ENCODE data around the gene SAV1. TPM values are rescaled to one million over a fixed set of nuclear protein-coding genes. Genes with fewer than 3 reads are reported as not detected.

Gene SAV1
- total RNA-seq, 2 experiments from 2014 or later = 7.9 to 8.8 TPM

- no peaks in the 10 kb centered on the region for H3K4me1 ChIP-seq (ENCODE audit: insufficient read depth, low read length)
- ChIA-PET POLR2A (interaction anchor here (0.6 to 1.0 kb wide), 2 partner anchors 11 to 1187 kb away, joined by 3 to 4 read pairs; no protein-coding TSS in a partner anchor), CTCF (no interaction called here)
- intact Hi-C loops (cut with DNase I, micrococcal nuclease) = loop anchor here in 1 of 2 experiments (5.0 kb wide), 1 partner anchor 109 kb away; no protein-coding TSS in a partner anchor
- Mint-ChIP-seq H3K27ac (no peak overlapping the region), H3K36me3 (ENCODE audit: low read depth) (no peaks in the 10 kb centered on the region), H3K4me1 (ENCODE audit: low read depth) (no peaks in the 10 kb centered on the region), H3K9me3 (no peaks in the 10 kb centered on the region), H3K4me3 (no peak overlapping the region), H3K27me3 (peaks cover 6% of the 10 kb centered on the region)
- no peaks in the 10 kb centered on the region for H3K36me3 ChIP-seq (ENCODE audit: insufficient read depth, low read length)
- DNase-seq = no peak
- no peak overlapping the region for H3K27ac ChIP-seq (ENCODE audit: low read depth in 1 of 2, low read length in 2 of 2)
- no peak for TF ChIP-seq CTCF (IDR thresholded peaks at IDR 0.05)
- H3K9me3 ChIP-seq (ENCODE audit: control insufficient read depth in 1 of 2, insufficient read depth in 1 of 2, low read length in 2 of 2) = no peaks in the 10 kb centered on the region
- H3K4me3 ChIP-seq (ENCODE audit: low read length) = no peak overlapping the region
- peaks cover 0 to 4% of the 10 kb centered on the region in 2 experiments for H3K27me3 ChIP-seq (ENCODE audit: control insufficient read depth in 1 of 2, insufficient read depth in 2 of 2, low read length in 2 of 2)
- no peak for ATAC-seq (ENCODE audit: poor library complexity)
Measured at GRCh38 chr14:50711043-50711442, 42.9 kb upstream of the SAV1 start.

- Mint-ChIP-seq H3K27ac (no peak overlapping the region), H3K9me3 (peaks cover under 1% of the 10 kb centered on the region), H3K4me1 (ENCODE audit: low read depth) (no peaks in the 10 kb centered on the region), H3K27me3 (peaks cover 16% of the 10 kb centered on the region), H3K36me3 (ENCODE audit: low read depth) (no peaks in the 10 kb centered on the region), H3K4me3 (no peak overlapping the region)
- no peak for TF ChIP-seq CTCF (IDR thresholded peaks at IDR 0.05)
- Histone ChIP-seq H3K27me3 (ENCODE audit: control insufficient read depth in 1 of 2, insufficient read depth in 2 of 2, low read length in 2 of 2) (peaks cover 3 to 4% of the 10 kb centered on the region in 2 experiments), H3K4me1 (ENCODE audit: insufficient read depth, low read length) (no peaks in the 10 kb centered on the region), H3K4me3 (ENCODE audit: low read length) (no peak overlapping the region), H3K27ac (ENCODE audit: low read depth in 1 of 2, low read length in 2 of 2) (no peak overlapping the region), H3K36me3 (ENCODE audit: insufficient read depth, low read length) (no peaks in the 10 kb centered on the region), H3K9me3 (ENCODE audit: control insufficient read depth in 1 of 2, insufficient read depth in 1 of 2, low read length in 2 of 2) (peaks cover 0 to 5% of the 10 kb centered on the region in 2 experiments)
- DNase-seq (no peak), ATAC-seq (ENCODE audit: poor library complexity) (no peak)
- ChIA-PET CTCF (no interaction called here), POLR2A (no interaction called here)
- intact Hi-C loops (cut with DNase I, micrococcal nuclease) = no loop called here
Measured at GRCh38 chr14:50705026-50705593, 37.0 kb upstream of the SAV1 start.

- Mint-ChIP-seq H3K36me3 (ENCODE audit: low read depth) (no peaks in the 10 kb centered on the region), H3K4me3 (no peak overlapping the region), H3K4me1 (ENCODE audit: low read depth) (no peaks in the 10 kb centered on the region), H3K27ac (no peak overlapping the region), H3K27me3 (peaks cover 20% of the 10 kb centered on the region), H3K9me3 (peaks cover 3% of the 10 kb centered on the region)
- ChIA-PET POLR2A (no interaction called here), CTCF (interaction anchor here (0.6 kb wide), 1 partner anchor 173 kb away, joined by 3 read pairs; no protein-coding TSS in a partner anchor)
- intact Hi-C loops (cut with DNase I, micrococcal nuclease) = no loop called here
- Histone ChIP-seq H3K4me1 (ENCODE audit: insufficient read depth, low read length) (no peaks in the 10 kb centered on the region), H3K27me3 (ENCODE audit: control insufficient read depth in 1 of 2, insufficient read depth in 2 of 2, low read length in 2 of 2) (peaks cover 3 to 4% of the 10 kb centered on the region in 2 experiments), H3K4me3 (ENCODE audit: low read length) (no peak overlapping the region), H3K27ac (ENCODE audit: low read depth in 1 of 2, low read length in 2 of 2) (no peak overlapping the region), H3K9me3 (ENCODE audit: control insufficient read depth in 1 of 2, insufficient read depth in 1 of 2, low read length in 2 of 2) (peaks cover 0 to 5% of the 10 kb centered on the region in 2 experiments), H3K36me3 (ENCODE audit: insufficient read depth, low read length) (no peaks in the 10 kb centered on the region)
- no peak for TF ChIP-seq CTCF (IDR thresholded peaks at IDR 0.05)
- no peak for ATAC-seq (ENCODE audit: poor library complexity)
- DNase-seq = no peak
Measured at GRCh38 chr14:50704454-50705010, 36.4 kb upstream of the SAV1 start.
